Neural cell (in vitro differentiated cells): ENCODE measurements around the gene ST6GAL1. TPM values are rescaled to one million over a fixed set of nuclear protein-coding genes. Genes with fewer than 3 reads are reported as not detected.
"Not testable (repeated sequence)": the region's sequence is repeated elsewhere in the genome, so short reads cannot be mapped to it uniquely, and the experiment has no call there.

Source experiments
- H2AFZ ChIP-seq: fragments of 200-600, 300-800 bp; sonication (generic), shearing (Covaris generic); 2 replicates; pipeline ENCODE4 v1.6.0; 2014; ENCODE audit warnings: low read depth, mild to moderate bottlenecking, antibody characterized with exemption, low read length, moderate library complexity
- H3F3A ChIP-seq: fragments of 200-600 bp; shearing (Covaris generic); 2 replicates; pipeline ENCODE4 v1.6.1; 2016; ENCODE audit warnings: mild to moderate bottlenecking, moderate library complexity, mixed read lengths, antibody characterized with exemption, low read length; ENCODE audit not compliant: insufficient read depth, poor library complexity, severe bottlenecking
- H3K27ac ChIP-seq: fragments of 200-600, 300-800 bp; sonication (generic), shearing (Covaris generic); 2 replicates; pipeline ENCODE4 v1.5.1; 2014; ENCODE audit warnings: mild to moderate bottlenecking, low read length, moderate library complexity
- H3K27me3 ChIP-seq: fragments of 300-800, 200-600 bp; sonication (generic), shearing (Covaris generic); 2 replicates; pipeline ENCODE4 v1.6.0; 2014; ENCODE audit warnings: mild to moderate bottlenecking, low read depth, low read length, moderate library complexity; ENCODE audit not compliant: insufficient read depth
- H3K36me3 ChIP-seq: fragments of 300-800, 200-600 bp; sonication (generic), shearing (Covaris generic); 2 replicates; pipeline ENCODE4 v1.5.1; 2014; ENCODE audit warnings: mild to moderate bottlenecking, antibody characterized with exemption, low read length, moderate library complexity; ENCODE audit not compliant: insufficient read depth
- H3K4me2 ChIP-seq: fragments of 300-800, 200-600 bp; sonication (generic), shearing (Covaris generic); 2 replicates; pipeline ENCODE4 v1.6.0; 2014; ENCODE audit warnings: mild to moderate bottlenecking, low read length
- H3K4me3 ChIP-seq: fragments of 300-800, 200-600 bp; sonication (generic), shearing (Covaris generic); 2 replicates; pipeline ENCODE4 v1.5.1; 2014; ENCODE audit warnings: mild to moderate bottlenecking, low read length, moderate library complexity
- H3K79me2 ChIP-seq: fragments of 200-600 bp; shearing (Covaris generic); replicated peaks from 2 replicates; pipeline ENCODE4 v1.6.0; 2014; ENCODE audit warnings: mild to moderate bottlenecking, low read length, moderate library complexity; ENCODE audit not compliant: insufficient read depth
- H3K9ac ChIP-seq: fragments of 300-800, 200-600 bp; sonication (generic), shearing (Covaris generic); 2 replicates; pipeline ENCODE4 v1.6.1; 2016; ENCODE audit warnings: mild to moderate bottlenecking, low read length, mixed read lengths
- H3K9me2 ChIP-seq: fragments of 200-600 bp; shearing (Covaris generic); 2 replicates; pipeline ENCODE4 v1.6.1; 2016; ENCODE audit warnings: mild to moderate bottlenecking, low read length, mixed read lengths; ENCODE audit not compliant: insufficient read depth
- H3K9me3 ChIP-seq: fragments of 200-600, 300-800 bp; sonication (generic), shearing (Covaris generic); 2 replicates; pipeline ENCODE4 v1.6.1; 2016; ENCODE audit warnings: mild to moderate bottlenecking, mixed run types, low read length, moderate library complexity, mixed read lengths
- H4K20me1 ChIP-seq: fragments of 200-600 bp; shearing (Covaris generic); 2 replicates; pipeline ENCODE4 v1.6.1; 2016; ENCODE audit warnings: mild to moderate bottlenecking, mixed run types; ENCODE audit not compliant: insufficient read depth
- EP300 ChIP-seq: fragments of 450-650 bp; conservative IDR thresholded peaks from 2 replicates; pipeline ENCODE4 v1.6.1; 2014; ENCODE audit warnings: antibody characterized with exemption, mild to moderate bottlenecking, moderate library complexity; ENCODE audit not compliant: poor library complexity, severe bottlenecking
- EZH2 ChIP-seq: fragments of 200-600, 300-800 bp; shearing (Covaris generic), sonication (generic); IDR thresholded peaks from 2 replicates; pipeline ENCODE4 v1.6.1; 2014; ENCODE audit warnings: antibody characterized with exemption, low read length, borderline replicate concordance, mild to moderate bottlenecking; ENCODE audit not compliant: insufficient read depth, poor library complexity, severe bottlenecking
- MXI1 ChIP-seq: fragments of 450-650 bp; conservative IDR thresholded peaks from 2 replicates; pipeline ENCODE4 v1.6.1; 2014; ENCODE audit warnings: antibody characterized with exemption, mild to moderate bottlenecking; ENCODE audit not compliant: poor library complexity, severe bottlenecking
- POLR2AphosphoS5 ChIP-seq: IDR thresholded peaks from 2 replicates; pipeline ENCODE4 v1.6.1; 2012
- RAD21 ChIP-seq: fragments of 450-650 bp; conservative IDR thresholded peaks from 2 replicates; pipeline ENCODE4 v1.6.1; 2014; ENCODE audit warnings: antibody characterized with exemption, mild to moderate bottlenecking, moderate library complexity
- SMC3 ChIP-seq: fragments of 450-650 bp; conservative IDR thresholded peaks from 2 replicates; pipeline ENCODE4 v1.6.1; 2014; ENCODE audit warnings: antibody characterized with exemption, mild to moderate bottlenecking, moderate library complexity; ENCODE audit not compliant: poor library complexity
- TAF1 ChIP-seq: IDR thresholded peaks from 2 replicates; pipeline ENCODE4 v1.6.1; 2012; ENCODE audit warnings: low read depth
- polyA plus RNA-seq: library from polyadenylated mRNA; depleted of rRNA; stranded (reverse); fragments of >200 nt; gene quantifications from 2 replicates; pipeline ENCODE4 v1.2.3, GENCODE V29; 2014
- TF ChIP-seq, protein P1 (sequence below): IDR thresholded peaks from 2 replicates; pipeline ENCODE4 v1.6.1; 2012; ENCODE audit warnings: borderline replicate concordance
- TF ChIP-seq, protein P2 (sequence below): fragments of 450-650 bp; IDR thresholded peaks from 2 replicates; pipeline ENCODE4 v1.5.1; 2014; ENCODE audit warnings: antibody characterized with exemption, mild to moderate bottlenecking, moderate library complexity; ENCODE audit not compliant: poor library complexity, severe bottlenecking

ST6GAL1 gene
- polyA plus RNA-seq, 1 donor from 2014 or later, result 17.6 TPM

DNA sequence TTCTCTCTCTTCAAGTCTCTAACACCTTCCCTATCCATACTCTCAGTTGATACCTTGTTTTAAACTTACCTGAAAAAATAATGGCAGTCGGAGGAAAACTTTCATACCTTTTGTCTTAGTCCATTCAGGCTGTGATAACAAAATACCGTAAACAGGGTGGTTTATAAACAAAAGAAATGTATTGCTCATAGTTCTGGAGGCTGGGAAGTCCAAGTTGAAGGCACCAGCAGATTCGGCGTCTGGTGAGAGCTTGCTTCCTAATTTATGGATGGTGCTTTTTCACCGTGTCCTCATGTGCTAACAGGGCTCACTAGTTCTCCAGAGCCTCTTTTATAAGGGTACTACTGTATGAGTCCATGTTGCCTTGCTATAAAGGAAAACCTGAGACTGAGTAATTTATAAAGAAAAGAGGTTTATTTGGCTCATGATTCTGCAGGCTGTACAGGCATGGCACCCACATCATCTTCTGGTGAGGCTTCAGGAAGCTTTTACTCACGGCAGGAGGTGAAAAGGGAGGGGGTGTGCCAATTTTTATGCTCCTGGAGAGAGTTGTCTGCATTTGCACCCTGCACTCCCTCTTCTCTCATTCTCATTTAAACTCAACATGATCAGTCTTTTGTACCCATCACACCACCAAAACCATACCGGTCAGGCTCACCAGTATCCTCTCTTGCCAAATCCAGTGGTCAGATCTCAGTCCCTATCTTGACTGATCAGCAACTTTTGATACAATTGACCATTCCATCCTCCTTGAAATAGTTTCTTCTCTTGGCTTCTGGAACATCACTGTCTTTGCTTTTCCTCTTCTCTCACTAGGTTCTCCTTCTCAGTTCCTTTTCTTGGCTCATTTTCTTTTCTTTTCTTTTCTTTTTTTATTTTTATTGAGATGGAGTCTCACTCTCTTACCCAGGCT lies 21.6 kb downstream of the ST6GAL1 start:
- TF ChIP-seq, protein P1, sequence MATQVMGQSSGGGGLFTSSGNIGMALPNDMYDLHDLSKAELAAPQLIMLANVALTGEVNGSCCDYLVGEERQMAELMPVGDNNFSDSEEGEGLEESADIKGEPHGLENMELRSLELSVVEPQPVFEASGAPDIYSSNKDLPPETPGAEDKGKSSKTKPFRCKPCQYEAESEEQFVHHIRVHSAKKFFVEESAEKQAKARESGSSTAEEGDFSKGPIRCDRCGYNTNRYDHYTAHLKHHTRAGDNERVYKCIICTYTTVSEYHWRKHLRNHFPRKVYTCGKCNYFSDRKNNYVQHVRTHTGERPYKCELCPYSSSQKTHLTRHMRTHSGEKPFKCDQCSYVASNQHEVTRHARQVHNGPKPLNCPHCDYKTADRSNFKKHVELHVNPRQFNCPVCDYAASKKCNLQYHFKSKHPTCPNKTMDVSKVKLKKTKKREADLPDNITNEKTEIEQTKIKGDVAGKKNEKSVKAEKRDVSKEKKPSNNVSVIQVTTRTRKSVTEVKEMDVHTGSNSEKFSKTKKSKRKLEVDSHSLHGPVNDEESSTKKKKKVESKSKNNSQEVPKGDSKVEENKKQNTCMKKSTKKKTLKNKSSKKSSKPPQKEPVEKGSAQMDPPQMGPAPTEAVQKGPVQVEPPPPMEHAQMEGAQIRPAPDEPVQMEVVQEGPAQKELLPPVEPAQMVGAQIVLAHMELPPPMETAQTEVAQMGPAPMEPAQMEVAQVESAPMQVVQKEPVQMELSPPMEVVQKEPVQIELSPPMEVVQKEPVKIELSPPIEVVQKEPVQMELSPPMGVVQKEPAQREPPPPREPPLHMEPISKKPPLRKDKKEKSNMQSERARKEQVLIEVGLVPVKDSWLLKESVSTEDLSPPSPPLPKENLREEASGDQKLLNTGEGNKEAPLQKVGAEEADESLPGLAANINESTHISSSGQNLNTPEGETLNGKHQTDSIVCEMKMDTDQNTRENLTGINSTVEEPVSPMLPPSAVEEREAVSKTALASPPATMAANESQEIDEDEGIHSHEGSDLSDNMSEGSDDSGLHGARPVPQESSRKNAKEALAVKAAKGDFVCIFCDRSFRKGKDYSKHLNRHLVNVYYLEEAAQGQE, result no peak
- TF ChIP-seq EP300, result no peak
- TF ChIP-seq MXI1, result no peak
- no peak for TF ChIP-seq EZH2
- TF ChIP-seq TAF1, result no peak
- TF ChIP-seq SMC3, result no peak
- TF ChIP-seq RAD21, result no peak
- TF ChIP-seq POLR2AphosphoS5, result no peak
- H3K36me3 ChIP-seq, result no peaks in the 10 kb centered on the region
- no peaks in the 10 kb centered on the region for H3F3A ChIP-seq
- no peaks in the 10 kb centered on the region for H3K9me3 ChIP-seq
- no peak overlapping the region for H3K4me3 ChIP-seq
- H3K9me2 ChIP-seq, result no peaks in the 10 kb centered on the region
- no peaks in the 10 kb centered on the region for H3K79me2 ChIP-seq
- no peak overlapping the region for H3K4me2 ChIP-seq
- H3K27me3 ChIP-seq, result no peaks in the 10 kb centered on the region
- no peak overlapping the region for H3K27ac ChIP-seq
- H3K9ac ChIP-seq, result no peak overlapping the region
- no peak overlapping the region for H2AFZ ChIP-seq
- no peaks in the 10 kb centered on the region for H4K20me1 ChIP-seq

DNA sequence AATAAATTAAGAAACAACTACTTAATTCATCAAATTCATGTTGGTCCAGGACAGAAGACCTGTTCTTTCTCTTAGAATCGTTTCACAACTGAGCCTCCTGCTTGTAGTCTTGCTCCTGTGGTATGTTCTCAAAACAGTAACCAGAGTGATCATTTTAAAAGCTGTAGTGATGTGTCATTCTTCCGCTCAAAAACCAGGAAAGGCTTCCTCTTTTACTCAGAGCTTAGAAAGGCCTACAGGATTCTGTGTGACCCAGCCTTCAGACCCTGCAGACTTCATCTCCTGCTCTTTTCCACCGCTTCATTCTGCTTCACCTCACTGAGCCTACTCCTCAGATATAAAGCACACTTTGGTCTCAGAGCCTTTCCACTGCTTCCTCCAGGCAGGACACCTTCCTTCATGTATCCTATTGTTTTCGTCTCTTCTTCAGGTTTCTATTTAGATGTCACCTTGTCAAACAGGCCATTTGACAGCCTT lies 22.7 kb downstream of the ST6GAL1 start:
- H3K36me3 ChIP-seq, result no peaks in the 10 kb centered on the region
- H3F3A ChIP-seq, result no peaks in the 10 kb centered on the region
- H3K4me3 ChIP-seq, result no peak overlapping the region
- no peaks in the 10 kb centered on the region for H3K79me2 ChIP-seq
- no peaks in the 10 kb centered on the region for H3K9me2 ChIP-seq
- no peak overlapping the region for H2AFZ ChIP-seq
- H3K27ac ChIP-seq, result no peak overlapping the region
- H3K9ac ChIP-seq, result no peak overlapping the region
- no peaks in the 10 kb centered on the region for H4K20me1 ChIP-seq
- no peaks in the 10 kb centered on the region for H3K9me3 ChIP-seq
- no peak for TF ChIP-seq EP300
- no peak for TF ChIP-seq SMC3
- TF ChIP-seq RAD21, result no peak
- no peak for TF ChIP-seq EZH2
- TF ChIP-seq, protein P1, result no peak
- no peak for TF ChIP-seq TAF1
- TF ChIP-seq, protein P2, sequence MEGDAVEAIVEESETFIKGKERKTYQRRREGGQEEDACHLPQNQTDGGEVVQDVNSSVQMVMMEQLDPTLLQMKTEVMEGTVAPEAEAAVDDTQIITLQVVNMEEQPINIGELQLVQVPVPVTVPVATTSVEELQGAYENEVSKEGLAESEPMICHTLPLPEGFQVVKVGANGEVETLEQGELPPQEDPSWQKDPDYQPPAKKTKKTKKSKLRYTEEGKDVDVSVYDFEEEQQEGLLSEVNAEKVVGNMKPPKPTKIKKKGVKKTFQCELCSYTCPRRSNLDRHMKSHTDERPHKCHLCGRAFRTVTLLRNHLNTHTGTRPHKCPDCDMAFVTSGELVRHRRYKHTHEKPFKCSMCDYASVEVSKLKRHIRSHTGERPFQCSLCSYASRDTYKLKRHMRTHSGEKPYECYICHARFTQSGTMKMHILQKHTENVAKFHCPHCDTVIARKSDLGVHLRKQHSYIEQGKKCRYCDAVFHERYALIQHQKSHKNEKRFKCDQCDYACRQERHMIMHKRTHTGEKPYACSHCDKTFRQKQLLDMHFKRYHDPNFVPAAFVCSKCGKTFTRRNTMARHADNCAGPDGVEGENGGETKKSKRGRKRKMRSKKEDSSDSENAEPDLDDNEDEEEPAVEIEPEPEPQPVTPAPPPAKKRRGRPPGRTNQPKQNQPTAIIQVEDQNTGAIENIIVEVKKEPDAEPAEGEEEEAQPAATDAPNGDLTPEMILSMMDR, result no peak
- TF ChIP-seq MXI1, result no peak
- no peak for TF ChIP-seq POLR2AphosphoS5
- no peak overlapping the region for H3K4me2 ChIP-seq
- no peaks in the 10 kb centered on the region for H3K27me3 ChIP-seq

DNA sequence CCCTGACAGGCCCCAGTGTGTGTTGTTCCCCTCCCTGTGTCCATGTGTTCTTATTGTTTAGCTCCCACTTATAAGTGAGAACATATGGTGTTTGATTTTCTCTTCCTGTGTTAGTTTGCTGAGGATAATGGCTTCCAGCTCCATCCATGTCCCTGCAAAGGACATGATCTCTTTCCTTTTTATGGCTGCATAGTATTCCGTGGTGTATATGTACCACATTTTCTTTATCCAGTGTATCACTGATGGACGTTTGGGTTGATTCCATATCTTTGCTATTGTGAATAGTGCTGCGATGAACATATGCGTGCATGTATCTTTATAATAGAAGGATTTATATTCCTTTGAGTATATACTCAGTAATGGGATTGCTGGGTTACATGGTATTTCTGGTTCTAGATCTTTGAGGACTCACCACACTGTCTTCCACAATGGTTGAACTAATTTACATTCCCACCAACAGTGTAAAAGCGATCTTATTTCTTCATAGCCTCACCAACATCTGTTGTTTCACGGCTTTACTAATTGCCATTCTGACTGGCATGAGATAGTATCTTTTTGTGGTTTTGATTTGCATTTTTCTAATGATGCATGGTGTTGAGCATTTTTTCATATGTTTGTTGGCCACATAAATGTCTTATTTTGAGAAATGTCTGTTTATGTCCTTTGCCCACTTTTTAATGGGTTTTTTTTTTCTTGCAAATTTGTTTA lies 23.8 kb downstream of the ST6GAL1 start:
- H3F3A ChIP-seq, H3K36me3 ChIP-seq, H3K27me3 ChIP-seq, H3K9me3 ChIP-seq, H3K79me2 ChIP-seq, H3K9me2 ChIP-seq, H4K20me1 ChIP-seq, H2AFZ ChIP-seq, H3K27ac ChIP-seq, H3K9ac ChIP-seq, H3K4me3 ChIP-seq, H3K4me2 ChIP-seq: not testable (repeated sequence)
